Measurements from ENCODE around the gene SLC25A38. TPM values are rescaled to one million over a fixed set of nuclear protein-coding genes. Genes with fewer than 3 reads are reported as not detected.

The SLC25A38 gene
- total RNA-seq, 1 experiment from 2014 or later, result 48.2 TPM

DNA sequence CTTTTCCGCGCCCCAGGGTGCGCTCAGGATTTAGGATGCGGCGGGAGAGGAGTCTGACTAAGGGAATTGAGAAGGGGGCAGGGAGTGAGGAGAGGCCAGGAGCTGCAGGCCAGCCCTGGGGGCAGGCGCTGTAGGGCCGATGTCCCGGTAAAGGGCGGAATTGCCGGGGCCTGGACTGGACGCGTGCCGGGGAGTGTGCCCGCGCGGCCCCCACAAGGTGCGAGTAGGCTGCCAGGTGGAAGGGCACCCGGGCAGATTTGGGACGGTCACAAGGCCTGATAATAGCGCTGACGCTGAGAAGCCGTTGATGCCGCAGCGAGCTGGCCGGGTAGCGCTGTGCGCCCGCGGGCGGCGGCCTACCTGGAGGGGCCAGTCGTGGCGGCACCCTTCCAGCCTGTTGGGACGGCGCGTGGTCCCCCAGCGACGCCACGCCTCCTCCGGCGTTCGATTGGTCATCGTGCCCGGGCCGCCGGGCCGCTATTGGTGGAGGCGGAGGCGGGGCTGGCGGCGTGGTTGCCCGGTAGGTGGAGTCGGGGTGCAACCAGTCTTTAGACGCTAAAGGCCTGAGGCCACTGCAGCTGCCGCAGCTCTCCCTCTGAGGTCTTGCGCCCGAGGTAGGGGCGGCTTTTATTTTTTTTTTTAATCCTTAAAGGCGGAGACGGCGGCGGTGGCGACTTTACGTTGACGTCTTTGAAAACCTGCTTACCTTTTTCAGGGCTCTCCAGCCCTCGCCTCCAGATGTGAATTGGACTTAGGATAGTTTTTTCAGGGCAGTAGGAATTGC is 903 bp downstream of the SLC25A38 start:
- Histone ChIP-seq H2AK5ac (ENCODE audit: insufficient read length, low read length) (no peak overlapping the region), H2BK120ac (ENCODE audit: low read depth, low read length, poor library complexity, severe bottlenecking) (no peak overlapping the region), H3K27me3 (ENCODE audit: insufficient read depth, low read length) (no peaks in the 10 kb centered on the region), H3K79me1 (ENCODE audit: insufficient read depth, low read depth, low read length, poor library complexity, severe bottlenecking) (peaks cover 7% of the 10 kb centered on the region), H3K9me3 (ENCODE audit: control insufficient read depth, low read depth, low read length) (no peaks in the 10 kb centered on the region), H3K4me2 (ENCODE audit: insufficient read depth, insufficient read length, low read length) (peak overlapping the region; percentile 63), H3K9ac (ENCODE audit: extremely low read depth, insufficient read length, low read length) (peak overlapping the region; percentile 85), H3K14ac (ENCODE audit: insufficient read depth, low read length) (peak overlapping the region; percentile 90), H4K91ac (ENCODE audit: insufficient read length, low read depth, low read length) (peak overlapping the region; percentile 88), H4K8ac (replicated peaks; ENCODE audit: insufficient read length, low read depth, low read length) (no peak overlapping the region), H2BK20ac (ENCODE audit: low read depth, low read length, poor library complexity, severe bottlenecking) (no peak overlapping the region), H3K23ac (ENCODE audit: insufficient read length, low read depth, low read length) (no peak overlapping the region), H3K56ac (ENCODE audit: insufficient read length, low read depth, low read length) (no peak overlapping the region), H2BK15ac (ENCODE audit: low read depth, low read length) (no peak overlapping the region), H3K4ac (ENCODE audit: low read depth, low read length) (peak overlapping the region; percentile 24; the same call in 1 of the 2 replicates), H3K23me2 (ENCODE audit: insufficient read length, low read depth, low read length, poor library complexity, severe bottlenecking) (peaks cover 2% of the 10 kb centered on the region), H2BK12ac (ENCODE audit: insufficient read length, low read depth, low read length) (no peak overlapping the region), H4K5ac (ENCODE audit: insufficient read length, low read depth, low read length) (no peak overlapping the region), H2BK5ac (ENCODE audit: insufficient read length, low read length) (no peak overlapping the region), H3K27ac (ENCODE audit: insufficient read length, low read depth, low read length) (peak overlapping the region; percentile 54), H3T11ph (ENCODE audit: low read length) (no peak overlapping the region), H3K79me2 (ENCODE audit: insufficient read depth, low read length) (peaks cover 28% of the 10 kb centered on the region; the same call in 1 of the 2 replicates), H3K4me1 (ENCODE audit: insufficient read depth, low read length) (no peaks in the 10 kb centered on the region), H2AFZ (ENCODE audit: low read length) (no peak overlapping the region), H4K20me1 (ENCODE audit: control insufficient read depth, insufficient read depth, insufficient read length) (no peaks in the 10 kb centered on the region), H3K18ac (ENCODE audit: insufficient read length, low read depth, low read length) (peak overlapping the region; percentile 90)
- TF ChIP-seq, protein P1, sequence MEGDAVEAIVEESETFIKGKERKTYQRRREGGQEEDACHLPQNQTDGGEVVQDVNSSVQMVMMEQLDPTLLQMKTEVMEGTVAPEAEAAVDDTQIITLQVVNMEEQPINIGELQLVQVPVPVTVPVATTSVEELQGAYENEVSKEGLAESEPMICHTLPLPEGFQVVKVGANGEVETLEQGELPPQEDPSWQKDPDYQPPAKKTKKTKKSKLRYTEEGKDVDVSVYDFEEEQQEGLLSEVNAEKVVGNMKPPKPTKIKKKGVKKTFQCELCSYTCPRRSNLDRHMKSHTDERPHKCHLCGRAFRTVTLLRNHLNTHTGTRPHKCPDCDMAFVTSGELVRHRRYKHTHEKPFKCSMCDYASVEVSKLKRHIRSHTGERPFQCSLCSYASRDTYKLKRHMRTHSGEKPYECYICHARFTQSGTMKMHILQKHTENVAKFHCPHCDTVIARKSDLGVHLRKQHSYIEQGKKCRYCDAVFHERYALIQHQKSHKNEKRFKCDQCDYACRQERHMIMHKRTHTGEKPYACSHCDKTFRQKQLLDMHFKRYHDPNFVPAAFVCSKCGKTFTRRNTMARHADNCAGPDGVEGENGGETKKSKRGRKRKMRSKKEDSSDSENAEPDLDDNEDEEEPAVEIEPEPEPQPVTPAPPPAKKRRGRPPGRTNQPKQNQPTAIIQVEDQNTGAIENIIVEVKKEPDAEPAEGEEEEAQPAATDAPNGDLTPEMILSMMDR (conservative IDR thresholded peaks at IDR 0.05), result no peak; the same call in 2 of the 3 replicates
- Mint-ChIP-seq H3K4me3 (peak overlapping the region; percentile 98), H3K27me3 (ENCODE audit: low read depth) (peaks cover 2% of the 10 kb centered on the region; the same call in 1 of the 2 replicates), H3K36me3 (ENCODE audit: insufficient read depth in 1 of 3, low read depth in 3 of 3) (peaks cover 0 to 14% (median 3%) of the 10 kb centered on the region in 3 experiments; a peak in 4 of 7 replicates), H3K4me1 (peaks cover 17 to 35% of the 10 kb centered on the region in 2 experiments), H3K9me3 (no peaks in the 10 kb centered on the region), H3K27ac (peak overlapping the region; percentile 99)
- peak; percentile 97 for DNase-seq
- no CpG with 5 or more reads among the region's 66 CpGs for WGBS (ENCODE audit: extremely low coverage, insufficient read length, low lambda C conversion rate)

All from H9 (cell line).